ENCODE measurements around the gene TRIM63. TPM values are rescaled to one million over a fixed set of nuclear protein-coding genes. Genes with fewer than 3 reads are reported as not detected.

The TRIM63 gene
- total and polyA plus RNA-seq, 2 donors (not counting 1 experiment from before 2014, with no cell fraction given) = not detected

DNA sequence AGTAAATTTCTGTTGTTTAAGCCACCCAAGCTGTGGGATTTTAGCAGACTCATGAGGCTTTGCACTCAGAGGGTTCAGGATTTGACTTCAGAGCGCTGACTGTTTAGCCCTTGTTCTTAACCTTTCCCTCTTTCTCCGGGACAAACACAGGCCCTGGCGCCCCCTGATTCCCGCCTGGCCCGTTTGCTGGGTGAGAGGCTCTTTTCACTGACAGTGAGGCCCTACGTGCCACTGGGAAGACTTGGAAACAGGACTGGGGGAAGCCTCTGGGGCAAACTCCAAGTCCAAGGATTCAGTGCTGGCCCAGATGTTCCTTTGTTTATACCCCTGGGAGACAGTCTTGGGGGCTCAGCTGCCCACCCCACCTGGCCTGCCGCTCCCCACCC, 11.7 kb upstream of the TRIM63 start:
- Histone ChIP-seq H3K4me3 (replicated peaks in 1 of 4; ENCODE audit: control extremely low read depth in 1 of 4, insufficient read depth in 1 of 4, low read depth in 3 of 4, low read length in 4 of 4) (no peak overlapping the region), H3K9me3 (ENCODE audit: control insufficient read depth, insufficient read depth, low read depth, low read length) (no peaks in the 10 kb centered on the region), H3K4me1 (ENCODE audit: control insufficient read depth, extremely low read depth, insufficient read depth, low read length) (no peaks in the 10 kb centered on the region), H2AFZ (ENCODE audit: low read length) (no peak overlapping the region), H3K9ac (ENCODE audit: insufficient read depth, low read length) (no peak overlapping the region), H3K27ac (ENCODE audit: insufficient read depth, low read length) (no peak overlapping the region), H4K20me1 (ENCODE audit: control insufficient read depth, extremely low read depth, insufficient read depth, low read length) (no peaks in the 10 kb centered on the region), H3K36me3 (ENCODE audit: control insufficient read depth, insufficient read depth, low read length) (no peaks in the 10 kb centered on the region), H3K4me2 (ENCODE audit: extremely low read depth, insufficient read depth, low read length) (no peak overlapping the region), H3K27me3 (ENCODE audit: control insufficient read depth, insufficient read depth, low read length) (peaks cover 15% of the 10 kb centered on the region), H3K79me2 (ENCODE audit: control insufficient read depth, insufficient read depth, low read length) (no peaks in the 10 kb centered on the region)
- no peak for TF ChIP-seq EZH2 (IDR thresholded peaks at IDR 0.05; ENCODE audit: low read length, missing control alignments)
- TF ChIP-seq, protein P1, sequence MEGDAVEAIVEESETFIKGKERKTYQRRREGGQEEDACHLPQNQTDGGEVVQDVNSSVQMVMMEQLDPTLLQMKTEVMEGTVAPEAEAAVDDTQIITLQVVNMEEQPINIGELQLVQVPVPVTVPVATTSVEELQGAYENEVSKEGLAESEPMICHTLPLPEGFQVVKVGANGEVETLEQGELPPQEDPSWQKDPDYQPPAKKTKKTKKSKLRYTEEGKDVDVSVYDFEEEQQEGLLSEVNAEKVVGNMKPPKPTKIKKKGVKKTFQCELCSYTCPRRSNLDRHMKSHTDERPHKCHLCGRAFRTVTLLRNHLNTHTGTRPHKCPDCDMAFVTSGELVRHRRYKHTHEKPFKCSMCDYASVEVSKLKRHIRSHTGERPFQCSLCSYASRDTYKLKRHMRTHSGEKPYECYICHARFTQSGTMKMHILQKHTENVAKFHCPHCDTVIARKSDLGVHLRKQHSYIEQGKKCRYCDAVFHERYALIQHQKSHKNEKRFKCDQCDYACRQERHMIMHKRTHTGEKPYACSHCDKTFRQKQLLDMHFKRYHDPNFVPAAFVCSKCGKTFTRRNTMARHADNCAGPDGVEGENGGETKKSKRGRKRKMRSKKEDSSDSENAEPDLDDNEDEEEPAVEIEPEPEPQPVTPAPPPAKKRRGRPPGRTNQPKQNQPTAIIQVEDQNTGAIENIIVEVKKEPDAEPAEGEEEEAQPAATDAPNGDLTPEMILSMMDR (conservative IDR thresholded peaks at IDR 0.05 in 1 of 2, IDR thresholded peaks at IDR 0.05 in 1 of 2; ENCODE audit: low read depth in 1 of 2, low read length in 2 of 2) = no peak
- DNase-seq (ENCODE audit: low read depth in 2 of 2) = no peak

DNA sequence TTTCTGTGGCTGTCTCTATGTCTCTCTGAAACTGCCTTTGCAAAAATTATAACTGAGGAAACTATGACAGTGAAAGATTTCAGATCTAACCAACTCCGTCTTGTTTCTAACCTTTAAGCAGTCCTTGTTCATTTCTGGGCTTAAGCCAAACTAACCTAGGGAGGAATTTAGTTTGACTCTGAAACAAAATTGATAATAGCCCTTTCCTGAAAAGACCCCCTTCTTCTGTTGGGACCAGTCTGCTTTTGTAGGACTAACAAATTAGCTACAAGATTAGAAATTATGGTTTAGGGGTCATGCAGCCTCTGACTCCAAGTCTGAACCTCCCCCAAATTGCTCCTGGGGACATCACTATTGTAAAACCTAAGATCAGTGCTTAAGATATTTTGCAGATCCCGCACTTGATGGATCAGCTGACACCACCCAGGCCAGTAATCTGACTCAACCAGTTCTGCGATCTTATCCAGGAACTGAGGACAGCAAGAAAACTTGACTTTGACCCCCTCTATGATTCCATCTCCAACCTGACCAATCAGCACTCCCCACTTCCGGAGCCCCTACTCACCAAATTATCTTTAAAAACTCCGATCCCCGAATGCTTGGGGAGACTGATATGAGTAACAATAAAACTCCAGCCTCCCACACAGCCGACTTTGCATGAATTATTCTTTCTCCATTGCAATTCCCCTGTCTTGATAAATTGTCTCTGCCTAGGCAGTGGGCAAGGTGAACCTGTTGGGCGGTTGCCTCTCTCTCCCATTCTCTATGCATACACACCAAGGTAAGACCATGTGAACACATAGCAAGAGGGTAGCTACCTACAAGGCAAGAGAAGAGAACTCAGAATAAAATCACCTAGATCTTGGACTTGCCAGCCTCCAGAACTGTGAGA, 11.1 kb upstream of the TRIM63 start:
- Histone ChIP-seq H3K79me2 (ENCODE audit: control insufficient read depth, insufficient read depth, low read length) (no peaks in the 10 kb centered on the region), H3K27ac (ENCODE audit: insufficient read depth, low read length) (no peak overlapping the region), H3K27me3 (ENCODE audit: control insufficient read depth, insufficient read depth, low read length) (peaks cover 15% of the 10 kb centered on the region), H3K4me3 (replicated peaks in 1 of 4; ENCODE audit: control extremely low read depth in 1 of 4, insufficient read depth in 1 of 4, low read depth in 3 of 4, low read length in 4 of 4) (no peak overlapping the region), H3K4me1 (ENCODE audit: control insufficient read depth, extremely low read depth, insufficient read depth, low read length) (no peaks in the 10 kb centered on the region), H3K36me3 (ENCODE audit: control insufficient read depth, insufficient read depth, low read length) (no peaks in the 10 kb centered on the region), H2AFZ (ENCODE audit: low read length) (no peak overlapping the region), H4K20me1 (ENCODE audit: control insufficient read depth, extremely low read depth, insufficient read depth, low read length) (no peaks in the 10 kb centered on the region), H3K9ac (ENCODE audit: insufficient read depth, low read length) (no peak overlapping the region), H3K4me2 (ENCODE audit: extremely low read depth, insufficient read depth, low read length) (no peak overlapping the region), H3K9me3 (ENCODE audit: control insufficient read depth, insufficient read depth, low read depth, low read length) (no peaks in the 10 kb centered on the region)
- DNase-seq (ENCODE audit: low read depth in 2 of 2) = no peak
- TF ChIP-seq EZH2 (IDR thresholded peaks at IDR 0.05; ENCODE audit: low read length, missing control alignments) = no peak
- TF ChIP-seq, protein P1 (conservative IDR thresholded peaks at IDR 0.05 in 1 of 2, IDR thresholded peaks at IDR 0.05 in 1 of 2; ENCODE audit: low read depth in 1 of 2, low read length in 2 of 2) = no peak

- no peak for DNase-seq (ENCODE audit: low read depth in 2 of 2)
- TF ChIP-seq, protein P1 (conservative IDR thresholded peaks at IDR 0.05 in 1 of 2, IDR thresholded peaks at IDR 0.05 in 1 of 2; ENCODE audit: low read depth in 1 of 2, low read length in 2 of 2) = no peak
- no peak for TF ChIP-seq EZH2 (IDR thresholded peaks at IDR 0.05; ENCODE audit: low read length, missing control alignments)
- Histone ChIP-seq H3K9me3 (ENCODE audit: control insufficient read depth, insufficient read depth, low read depth, low read length) (no peaks in the 10 kb centered on the region), H3K4me3 (replicated peaks in 1 of 4; ENCODE audit: control extremely low read depth in 1 of 4, insufficient read depth in 1 of 4, low read depth in 3 of 4, low read length in 4 of 4) (no peak overlapping the region), H3K36me3 (ENCODE audit: control insufficient read depth, insufficient read depth, low read length) (no peaks in the 10 kb centered on the region), H3K9ac (ENCODE audit: insufficient read depth, low read length) (no peak overlapping the region), H3K4me1 (ENCODE audit: control insufficient read depth, extremely low read depth, insufficient read depth, low read length) (no peaks in the 10 kb centered on the region), H3K27ac (ENCODE audit: insufficient read depth, low read length) (no peak overlapping the region), H3K79me2 (ENCODE audit: control insufficient read depth, insufficient read depth, low read length) (no peaks in the 10 kb centered on the region), H4K20me1 (ENCODE audit: control insufficient read depth, extremely low read depth, insufficient read depth, low read length) (no peaks in the 10 kb centered on the region), H3K4me2 (ENCODE audit: extremely low read depth, insufficient read depth, low read length) (no peak overlapping the region), H2AFZ (ENCODE audit: low read length) (no peak overlapping the region), H3K27me3 (ENCODE audit: control insufficient read depth, insufficient read depth, low read length) (peaks cover 12% of the 10 kb centered on the region)
Observed at GRCh38 chr1:26077524-26077923, 10.1 kb upstream of the TRIM63 start.
